Sigmoid colon (tissue), 4 donors: Measurements from ENCODE around the gene PWWP2A.

Experiments used
- POLR2A ChIP-seq, 2 donors: fragments of 450-650 bp; IDR thresholded peaks; one replicate each; pipeline ENCODE4 v1.6.1; 2016; ENCODE audit warnings: antibody characterized with exemption in 2 of 2, mild to moderate bottlenecking in 2 of 2, moderate library complexity in 2 of 2
- POLR2AphosphoS5 ChIP-seq, 4 donors: sonication (generic); formaldehyde crosslinking; IDR thresholded peaks; one replicate each; pipeline ENCODE4 v1.6.1; 2017; ENCODE audit warnings: antibody characterized with exemption in 4 of 4
- TF ChIP-seq, protein P1 (sequence below), 4 experiments: fragments of 450-650 bp in 3 of 4; fragments of 200-600 bp in 1 of 4; IDR thresholded peaks; one replicate each; pipeline ENCODE4 v1.5.1; 2016 to 2019; ENCODE audit warnings: antibody characterized with exemption in 4 of 4, mild to moderate bottlenecking in 3 of 4, moderate library complexity in 2 of 4

DNA sequence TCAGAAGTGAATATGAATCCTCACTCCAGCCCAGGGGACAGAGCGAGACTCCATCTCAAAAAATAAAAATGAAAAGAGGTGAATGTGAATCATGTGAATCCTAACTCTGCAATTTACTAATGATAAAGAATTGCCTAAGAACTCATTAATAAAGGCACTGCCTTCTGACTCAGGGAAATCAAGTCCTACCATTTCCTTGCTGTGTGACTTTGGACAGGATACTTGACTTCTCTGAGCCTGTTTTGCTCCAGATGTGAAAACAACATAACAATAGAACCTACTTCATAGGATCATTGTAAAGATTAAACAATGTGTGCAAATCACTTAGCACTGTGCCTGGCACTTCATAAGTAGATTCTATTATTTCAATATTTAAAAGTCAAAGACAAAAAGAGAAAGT is 15.1 kb upstream of the PWWP2A start:
- TF ChIP-seq, protein P1, sequence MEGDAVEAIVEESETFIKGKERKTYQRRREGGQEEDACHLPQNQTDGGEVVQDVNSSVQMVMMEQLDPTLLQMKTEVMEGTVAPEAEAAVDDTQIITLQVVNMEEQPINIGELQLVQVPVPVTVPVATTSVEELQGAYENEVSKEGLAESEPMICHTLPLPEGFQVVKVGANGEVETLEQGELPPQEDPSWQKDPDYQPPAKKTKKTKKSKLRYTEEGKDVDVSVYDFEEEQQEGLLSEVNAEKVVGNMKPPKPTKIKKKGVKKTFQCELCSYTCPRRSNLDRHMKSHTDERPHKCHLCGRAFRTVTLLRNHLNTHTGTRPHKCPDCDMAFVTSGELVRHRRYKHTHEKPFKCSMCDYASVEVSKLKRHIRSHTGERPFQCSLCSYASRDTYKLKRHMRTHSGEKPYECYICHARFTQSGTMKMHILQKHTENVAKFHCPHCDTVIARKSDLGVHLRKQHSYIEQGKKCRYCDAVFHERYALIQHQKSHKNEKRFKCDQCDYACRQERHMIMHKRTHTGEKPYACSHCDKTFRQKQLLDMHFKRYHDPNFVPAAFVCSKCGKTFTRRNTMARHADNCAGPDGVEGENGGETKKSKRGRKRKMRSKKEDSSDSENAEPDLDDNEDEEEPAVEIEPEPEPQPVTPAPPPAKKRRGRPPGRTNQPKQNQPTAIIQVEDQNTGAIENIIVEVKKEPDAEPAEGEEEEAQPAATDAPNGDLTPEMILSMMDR (IDR thresholded peaks at IDR 0.05) = no peak
- TF ChIP-seq POLR2A (IDR thresholded peaks at IDR 0.05) (no peak), POLR2AphosphoS5 (IDR thresholded peaks at IDR 0.05) (no peak)
